ENCODE measurements around the gene HCFC1R1. TPM values are rescaled to one million over a fixed set of nuclear protein-coding genes. Genes with fewer than 3 reads are reported as not detected.

The HCFC1R1 gene
- total RNA-seq, 1 experiment from 2014 or later: 76.0 TPM

GRCh38 chr16:3021449-3022207 lies 2.1 kb downstream of the HCFC1R1 start:
- POLR2A ChIA-PET: interaction anchor here (0.6 to 17.1 kb wide), 10 partner anchors 8 to 148 kb away, joined by 3 to 502 read pairs (median 8); partner anchors contain the start of genes CLDN9 and ZSCAN10
- Mint-ChIP-seq H3K9me3 (no peaks in the 10 kb centered on the region), H3K27me3 (ENCODE audit: low read depth) (peaks cover 2% of the 10 kb centered on the region; the same call in 1 of the 2 replicates), H3K4me1 (peaks cover 44% of the 10 kb centered on the region), H3K27ac (peak overlapping the region; percentile 99), H3K4me3 (peak overlapping the region; percentile 86), H3K36me3 (peaks cover 17% of the 10 kb centered on the region)
- DNase-seq (ENCODE audit: low spot score) (peak; percentile 97), ATAC-seq (peak; percentile 34)
- CTCF ChIA-PET: interaction anchor here (0.6 to 8.6 kb wide), 17 partner anchors 10 to 1338 kb away, joined by 3 to 360 read pairs (median 4); partner anchors contain the start of genes CLDN9 and ZSCAN10
- TF ChIP-seq SOX15 (CRISPR knock-in tag; IDR thresholded peaks at IDR 0.05): no peak
- no peak for TF ChIP-seq ARID4B (CRISPR knock-in tag; IDR thresholded peaks at IDR 0.05; ENCODE audit: borderline replicate concordance)
- TF ChIP-seq ZNF232 (CRISPR knock-in tag; IDR thresholded peaks at IDR 0.05): peak; percentile 81; the same call in 1 of the 2 replicates
- TF ChIP-seq, protein P1, sequence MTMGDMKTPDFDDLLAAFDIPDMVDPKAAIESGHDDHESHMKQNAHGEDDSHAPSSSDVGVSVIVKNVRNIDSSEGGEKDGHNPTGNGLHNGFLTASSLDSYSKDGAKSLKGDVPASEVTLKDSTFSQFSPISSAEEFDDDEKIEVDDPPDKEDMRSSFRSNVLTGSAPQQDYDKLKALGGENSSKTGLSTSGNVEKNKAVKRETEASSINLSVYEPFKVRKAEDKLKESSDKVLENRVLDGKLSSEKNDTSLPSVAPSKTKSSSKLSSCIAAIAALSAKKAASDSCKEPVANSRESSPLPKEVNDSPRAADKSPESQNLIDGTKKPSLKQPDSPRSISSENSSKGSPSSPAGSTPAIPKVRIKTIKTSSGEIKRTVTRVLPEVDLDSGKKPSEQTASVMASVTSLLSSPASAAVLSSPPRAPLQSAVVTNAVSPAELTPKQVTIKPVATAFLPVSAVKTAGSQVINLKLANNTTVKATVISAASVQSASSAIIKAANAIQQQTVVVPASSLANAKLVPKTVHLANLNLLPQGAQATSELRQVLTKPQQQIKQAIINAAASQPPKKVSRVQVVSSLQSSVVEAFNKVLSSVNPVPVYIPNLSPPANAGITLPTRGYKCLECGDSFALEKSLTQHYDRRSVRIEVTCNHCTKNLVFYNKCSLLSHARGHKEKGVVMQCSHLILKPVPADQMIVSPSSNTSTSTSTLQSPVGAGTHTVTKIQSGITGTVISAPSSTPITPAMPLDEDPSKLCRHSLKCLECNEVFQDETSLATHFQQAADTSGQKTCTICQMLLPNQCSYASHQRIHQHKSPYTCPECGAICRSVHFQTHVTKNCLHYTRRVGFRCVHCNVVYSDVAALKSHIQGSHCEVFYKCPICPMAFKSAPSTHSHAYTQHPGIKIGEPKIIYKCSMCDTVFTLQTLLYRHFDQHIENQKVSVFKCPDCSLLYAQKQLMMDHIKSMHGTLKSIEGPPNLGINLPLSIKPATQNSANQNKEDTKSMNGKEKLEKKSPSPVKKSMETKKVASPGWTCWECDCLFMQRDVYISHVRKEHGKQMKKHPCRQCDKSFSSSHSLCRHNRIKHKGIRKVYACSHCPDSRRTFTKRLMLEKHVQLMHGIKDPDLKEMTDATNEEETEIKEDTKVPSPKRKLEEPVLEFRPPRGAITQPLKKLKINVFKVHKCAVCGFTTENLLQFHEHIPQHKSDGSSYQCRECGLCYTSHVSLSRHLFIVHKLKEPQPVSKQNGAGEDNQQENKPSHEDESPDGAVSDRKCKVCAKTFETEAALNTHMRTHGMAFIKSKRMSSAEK (CRISPR knock-in tag; IDR thresholded peaks at IDR 0.05; ENCODE audit: borderline replicate concordance): no peak
- TF ChIP-seq NFE2L1 (CRISPR knock-in tag; IDR thresholded peaks at IDR 0.05): no peak
- no peak for TF ChIP-seq HMGA2 (CRISPR knock-in tag; IDR thresholded peaks at IDR 0.05)
- TF ChIP-seq, protein P2, sequence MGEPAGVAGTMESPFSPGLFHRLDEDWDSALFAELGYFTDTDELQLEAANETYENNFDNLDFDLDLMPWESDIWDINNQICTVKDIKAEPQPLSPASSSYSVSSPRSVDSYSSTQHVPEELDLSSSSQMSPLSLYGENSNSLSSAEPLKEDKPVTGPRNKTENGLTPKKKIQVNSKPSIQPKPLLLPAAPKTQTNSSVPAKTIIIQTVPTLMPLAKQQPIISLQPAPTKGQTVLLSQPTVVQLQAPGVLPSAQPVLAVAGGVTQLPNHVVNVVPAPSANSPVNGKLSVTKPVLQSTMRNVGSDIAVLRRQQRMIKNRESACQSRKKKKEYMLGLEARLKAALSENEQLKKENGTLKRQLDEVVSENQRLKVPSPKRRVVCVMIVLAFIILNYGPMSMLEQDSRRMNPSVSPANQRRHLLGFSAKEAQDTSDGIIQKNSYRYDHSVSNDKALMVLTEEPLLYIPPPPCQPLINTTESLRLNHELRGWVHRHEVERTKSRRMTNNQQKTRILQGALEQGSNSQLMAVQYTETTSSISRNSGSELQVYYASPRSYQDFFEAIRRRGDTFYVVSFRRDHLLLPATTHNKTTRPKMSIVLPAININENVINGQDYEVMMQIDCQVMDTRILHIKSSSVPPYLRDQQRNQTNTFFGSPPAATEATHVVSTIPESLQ (CRISPR knock-in tag; IDR thresholded peaks at IDR 0.05): no peak
- TF ChIP-seq, protein P3, sequence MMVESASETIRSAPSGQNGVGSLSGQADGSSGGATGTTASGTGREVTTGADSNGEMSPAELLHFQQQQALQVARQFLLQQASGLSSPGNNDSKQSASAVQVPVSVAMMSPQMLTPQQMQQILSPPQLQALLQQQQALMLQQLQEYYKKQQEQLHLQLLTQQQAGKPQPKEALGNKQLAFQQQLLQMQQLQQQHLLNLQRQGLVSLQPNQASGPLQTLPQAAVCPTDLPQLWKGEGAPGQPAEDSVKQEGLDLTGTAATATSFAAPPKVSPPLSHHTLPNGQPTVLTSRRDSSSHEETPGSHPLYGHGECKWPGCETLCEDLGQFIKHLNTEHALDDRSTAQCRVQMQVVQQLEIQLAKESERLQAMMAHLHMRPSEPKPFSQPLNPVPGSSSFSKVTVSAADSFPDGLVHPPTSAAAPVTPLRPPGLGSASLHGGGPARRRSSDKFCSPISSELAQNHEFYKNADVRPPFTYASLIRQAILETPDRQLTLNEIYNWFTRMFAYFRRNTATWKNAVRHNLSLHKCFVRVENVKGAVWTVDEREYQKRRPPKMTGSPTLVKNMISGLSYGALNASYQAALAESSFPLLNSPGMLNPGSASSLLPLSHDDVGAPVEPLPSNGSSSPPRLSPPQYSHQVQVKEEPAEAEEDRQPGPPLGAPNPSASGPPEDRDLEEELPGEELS (CRISPR knock-in tag; IDR thresholded peaks at IDR 0.05): no peak
- TF ChIP-seq, protein P4, sequence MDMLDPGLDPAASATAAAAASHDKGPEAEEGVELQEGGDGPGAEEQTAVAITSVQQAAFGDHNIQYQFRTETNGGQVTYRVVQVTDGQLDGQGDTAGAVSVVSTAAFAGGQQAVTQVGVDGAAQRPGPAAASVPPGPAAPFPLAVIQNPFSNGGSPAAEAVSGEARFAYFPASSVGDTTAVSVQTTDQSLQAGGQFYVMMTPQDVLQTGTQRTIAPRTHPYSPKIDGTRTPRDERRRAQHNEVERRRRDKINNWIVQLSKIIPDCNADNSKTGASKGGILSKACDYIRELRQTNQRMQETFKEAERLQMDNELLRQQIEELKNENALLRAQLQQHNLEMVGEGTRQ (CRISPR knock-in tag; IDR thresholded peaks at IDR 0.05): no peak
- no peak for TF ChIP-seq PREB (CRISPR knock-in tag; IDR thresholded peaks at IDR 0.05; ENCODE audit: borderline replicate concordance)
- no peak for TF ChIP-seq NFYB (CRISPR knock-in tag; conservative IDR thresholded peaks at IDR 0.05; ENCODE audit: low read depth)
- TF ChIP-seq FOXP1 (CRISPR knock-in tag; IDR thresholded peaks at IDR 0.05; ENCODE audit: borderline replicate concordance): no peak; the same call in 1 of the 2 replicates
- TF ChIP-seq, protein P5, sequence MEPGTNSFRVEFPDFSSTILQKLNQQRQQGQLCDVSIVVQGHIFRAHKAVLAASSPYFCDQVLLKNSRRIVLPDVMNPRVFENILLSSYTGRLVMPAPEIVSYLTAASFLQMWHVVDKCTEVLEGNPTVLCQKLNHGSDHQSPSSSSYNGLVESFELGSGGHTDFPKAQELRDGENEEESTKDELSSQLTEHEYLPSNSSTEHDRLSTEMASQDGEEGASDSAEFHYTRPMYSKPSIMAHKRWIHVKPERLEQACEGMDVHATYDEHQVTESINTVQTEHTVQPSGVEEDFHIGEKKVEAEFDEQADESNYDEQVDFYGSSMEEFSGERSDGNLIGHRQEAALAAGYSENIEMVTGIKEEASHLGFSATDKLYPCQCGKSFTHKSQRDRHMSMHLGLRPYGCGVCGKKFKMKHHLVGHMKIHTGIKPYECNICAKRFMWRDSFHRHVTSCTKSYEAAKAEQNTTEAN (CRISPR knock-in tag; IDR thresholded peaks at IDR 0.05): peak; percentile 69
- 0 out of 2 replicates have a peak, but pooled peaks have one; percentile 17 for TF ChIP-seq CBFB (CRISPR knock-in tag; IDR thresholded peaks at IDR 0.05; ENCODE audit: low read depth)
- TF ChIP-seq, protein P6, sequence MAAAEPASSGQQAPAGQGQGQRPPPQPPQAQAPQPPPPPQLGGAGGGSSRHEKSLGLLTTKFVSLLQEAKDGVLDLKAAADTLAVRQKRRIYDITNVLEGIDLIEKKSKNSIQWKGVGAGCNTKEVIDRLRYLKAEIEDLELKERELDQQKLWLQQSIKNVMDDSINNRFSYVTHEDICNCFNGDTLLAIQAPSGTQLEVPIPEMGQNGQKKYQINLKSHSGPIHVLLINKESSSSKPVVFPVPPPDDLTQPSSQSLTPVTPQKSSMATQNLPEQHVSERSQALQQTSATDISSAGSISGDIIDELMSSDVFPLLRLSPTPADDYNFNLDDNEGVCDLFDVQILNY (CRISPR knock-in tag; IDR thresholded peaks at IDR 0.05): 0 out of 2 replicates have a peak, but pooled peaks have one; percentile 65
- TF ChIP-seq FOXK1 (CRISPR knock-in tag; IDR thresholded peaks at IDR 0.05): no peak
- TF ChIP-seq ETV6 (CRISPR knock-in tag; IDR thresholded peaks at IDR 0.05): 0 out of 2 replicates have a peak, but pooled peaks have one; percentile 4
- no peak for TF ChIP-seq RELA (CRISPR knock-in tag; IDR thresholded peaks at IDR 0.05; ENCODE audit: borderline replicate concordance)
